ENCODE results near the gene FBXO47.

FBXO47 gene

GRCh38 chr17:38905375-38905774, 61.8 kb downstream of the FBXO47 start:
- DNase-seq (ENCODE audit: low read depth, low spot score) = no peak

GRCh38 chr17:38904892-38905291, 62.3 kb downstream of the FBXO47 start:
- DNase-seq (ENCODE audit: low read depth, low spot score) = no peak

GRCh38 chr17:38903404-38903803, 63.8 kb downstream of the FBXO47 start:
- DNase-seq (ENCODE audit: low read depth, low spot score) = no peak

GRCh38 chr17:38900978-38901656, 66.1 kb downstream of the FBXO47 start:
- peak; percentile 93 for DNase-seq (ENCODE audit: low read depth, low spot score)

- no peak for DNase-seq (ENCODE audit: low read depth, low spot score)
Observed at GRCh38 chr17:38899421-38899820, 67.8 kb downstream of the FBXO47 start.

- DNase-seq (ENCODE audit: low read depth, low spot score) = no peak
Observed at GRCh38 chr17:38898812-38899348, 68.3 kb downstream of the FBXO47 start.

GRCh38 chr17:38898291-38898679, 68.9 kb downstream of the FBXO47 start:
- DNase-seq (ENCODE audit: low read depth, low spot score) = no peak

- no peak for DNase-seq (ENCODE audit: low read depth, low spot score)
Observed at GRCh38 chr17:38897671-38898290, 69.4 kb downstream of the FBXO47 start.

- DNase-seq (ENCODE audit: low read depth, low spot score) = no peak
Observed at GRCh38 chr17:38897176-38897575, 70.0 kb downstream of the FBXO47 start.

- DNase-seq (ENCODE audit: low read depth, low spot score) = no peak
Observed at GRCh38 chr17:38896346-38896954, 70.8 kb downstream of the FBXO47 start.

GRCh38 chr17:38894276-38894675, 72.9 kb downstream of the FBXO47 start:
- no peak for DNase-seq (ENCODE audit: low read depth, low spot score)

GRCh38 chr17:38893607-38894006, 73.6 kb downstream of the FBXO47 start:
- DNase-seq (ENCODE audit: low read depth, low spot score) = no peak

- DNase-seq (ENCODE audit: low read depth, low spot score) = no peak
Observed at GRCh38 chr17:38893113-38893512, 74.1 kb downstream of the FBXO47 start.

- no peak for DNase-seq (ENCODE audit: low read depth, low spot score)
Observed at GRCh38 chr17:38892620-38893019, 74.6 kb downstream of the FBXO47 start.

- DNase-seq (ENCODE audit: low read depth, low spot score) = no peak
Observed at GRCh38 chr17:38892083-38892482, 75.1 kb downstream of the FBXO47 start.

- DNase-seq (ENCODE audit: low read depth, low spot score) = no peak
Observed at GRCh38 chr17:38891441-38891840, 75.8 kb downstream of the FBXO47 start.

GRCh38 chr17:38890410-38890746, 76.8 kb downstream of the FBXO47 start:
- no peak for DNase-seq (ENCODE audit: low read depth, low spot score)

- DNase-seq (ENCODE audit: low read depth, low spot score) = no peak
Observed at GRCh38 chr17:38889745-38890409, 77.3 kb downstream of the FBXO47 start.

- DNase-seq (ENCODE audit: low read depth, low spot score) = no peak
Observed at GRCh38 chr17:38888842-38889241, 78.4 kb downstream of the FBXO47 start.

- DNase-seq (ENCODE audit: low read depth, low spot score) = no peak
Observed at GRCh38 chr17:38886643-38887010, 80.6 kb downstream of the FBXO47 start.
